ENCODE measurements around the gene PHEX.

The PHEX gene

GRCh38 chrX:22041907-22042530 is 9.9 kb downstream of the PHEX start:
- ATAC-seq: no peak

- ATAC-seq: no peak
Observed at GRCh38 chrX:22043872-22044271, 11.7 kb downstream of the PHEX start.

GRCh38 chrX:22047468-22047867 is 15.3 kb downstream of the PHEX start:
- ATAC-seq: no peak

- no peak for ATAC-seq
Observed at GRCh38 chrX:22053481-22053880, 21.4 kb downstream of the PHEX start.

- ATAC-seq: no peak
Observed at GRCh38 chrX:22056235-22056634, 24.1 kb downstream of the PHEX start.

GRCh38 chrX:22057667-22058066 is 25.5 kb downstream of the PHEX start:
- ATAC-seq: no peak

GRCh38 chrX:22059775-22060174 is 27.6 kb downstream of the PHEX start:
- ATAC-seq: no peak

GRCh38 chrX:22060415-22061280 is 28.5 kb downstream of the PHEX start:
- ATAC-seq: peak in 1 of 2 donors; percentile 25

GRCh38 chrX:22063284-22063683 is 31.2 kb downstream of the PHEX start:
- peak in 1 of 2 donors; percentile 38 for ATAC-seq

GRCh38 chrX:22069586-22069985 is 37.5 kb downstream of the PHEX start:
- no peak for ATAC-seq

- no peak for ATAC-seq
Observed at GRCh38 chrX:22073928-22074327, 41.8 kb downstream of the PHEX start.

GRCh38 chrX:22078117-22078516 is 46.0 kb downstream of the PHEX start:
- ATAC-seq: no peak

- ATAC-seq: peak in 1 of 2 donors; percentile 38
Observed at GRCh38 chrX:22081475-22082092, 49.5 kb downstream of the PHEX start.

- ATAC-seq: no peak
Observed at GRCh38 chrX:22086003-22086402, 53.9 kb downstream of the PHEX start.

GRCh38 chrX:22087011-22087557 is 55.0 kb downstream of the PHEX start:
- no peak for ATAC-seq

- ATAC-seq: no peak
Observed at GRCh38 chrX:22088326-22088725, 56.2 kb downstream of the PHEX start.

- no peak for ATAC-seq
Observed at GRCh38 chrX:22090181-22090580, 58.1 kb downstream of the PHEX start.

GRCh38 chrX:22093550-22093949 is 61.4 kb downstream of the PHEX start:
- ATAC-seq: no peak

- ATAC-seq: no peak
Observed at GRCh38 chrX:22095286-22095685, 63.2 kb downstream of the PHEX start.

- ATAC-seq: no peak
Observed at GRCh38 chrX:22095856-22096255, 63.7 kb downstream of the PHEX start.

GRCh38 chrX:22097012-22097694 is 65.0 kb downstream of the PHEX start:
- no peak for ATAC-seq

- no peak for ATAC-seq
Observed at GRCh38 chrX:22105231-22105630, 73.1 kb downstream of the PHEX start.

GRCh38 chrX:22105971-22106370 is 73.8 kb downstream of the PHEX start:
- no peak for ATAC-seq

Data from activated CD4-positive, CD25-positive, alpha-beta regulatory T cell treated with anti-CD3 and anti-CD28 coated beads, Interleukin-2, amount 50 U/mL, for 24 hours (primary cell).